ENCODE measurements around the gene SMIM24.

SMIM24 gene

GRCh38 chr19:3475449-3475848 lies 4.9 kb downstream of the SMIM24 start:
- H3K4me3 Mint-ChIP-seq = no peak overlapping the region
- no peaks in the 10 kb centered on the region for H3K27me3 Mint-ChIP-seq
- no peaks in the 10 kb centered on the region for H3K9me3 Mint-ChIP-seq (ENCODE audit: low read depth)
- peaks cover 14% of the 10 kb centered on the region for H3K4me1 Mint-ChIP-seq (ENCODE audit: low read depth)
- H3K27ac Mint-ChIP-seq = no peak overlapping the region
- H3K36me3 Mint-ChIP-seq = no peaks in the 10 kb centered on the region

GRCh38 chr19:3474614-3475013 lies 5.7 kb downstream of the SMIM24 start:
- H3K9me3 Mint-ChIP-seq (ENCODE audit: low read depth) = no peaks in the 10 kb centered on the region
- peaks cover 14% of the 10 kb centered on the region for H3K4me1 Mint-ChIP-seq (ENCODE audit: low read depth)
- H3K27ac Mint-ChIP-seq = no peak overlapping the region
- no peaks in the 10 kb centered on the region for H3K36me3 Mint-ChIP-seq
- H3K4me3 Mint-ChIP-seq = no peak overlapping the region
- no peaks in the 10 kb centered on the region for H3K27me3 Mint-ChIP-seq

- H3K4me1 Mint-ChIP-seq (ENCODE audit: low read depth) = peaks cover 11% of the 10 kb centered on the region
- no peaks in the 10 kb centered on the region for H3K9me3 Mint-ChIP-seq (ENCODE audit: low read depth)
- H3K27ac Mint-ChIP-seq = no peak overlapping the region
- no peaks in the 10 kb centered on the region for H3K36me3 Mint-ChIP-seq
- H3K4me3 Mint-ChIP-seq = no peak overlapping the region
- no peaks in the 10 kb centered on the region for H3K27me3 Mint-ChIP-seq
Observed at GRCh38 chr19:3474010-3474409, 6.3 kb downstream of the SMIM24 start.

- Mint-ChIP-seq H3K27ac (no peak overlapping the region), H3K4me1 (ENCODE audit: low read depth) (peaks cover 2% of the 10 kb centered on the region), H3K4me3 (no peak overlapping the region), H3K9me3 (ENCODE audit: low read depth) (no peaks in the 10 kb centered on the region), H3K27me3 (no peaks in the 10 kb centered on the region), H3K36me3 (no peaks in the 10 kb centered on the region)
Observed at GRCh38 chr19:3471954-3472655, 8.2 kb downstream of the SMIM24 start.

- Mint-ChIP-seq H3K4me3 (no peak overlapping the region), H3K36me3 (no peaks in the 10 kb centered on the region), H3K27me3 (no peaks in the 10 kb centered on the region), H3K27ac (no peak overlapping the region), H3K9me3 (ENCODE audit: low read depth) (no peaks in the 10 kb centered on the region), H3K4me1 (ENCODE audit: low read depth) (peaks cover 2% of the 10 kb centered on the region)
Observed at GRCh38 chr19:3470500-3471128, 9.7 kb downstream of the SMIM24 start.

- no peak overlapping the region for H3K27ac Mint-ChIP-seq
- no peaks in the 10 kb centered on the region for H3K36me3 Mint-ChIP-seq
- H3K4me1 Mint-ChIP-seq (ENCODE audit: low read depth) = peaks cover 2% of the 10 kb centered on the region
- no peaks in the 10 kb centered on the region for H3K9me3 Mint-ChIP-seq (ENCODE audit: low read depth)
- no peak overlapping the region for H3K4me3 Mint-ChIP-seq
- H3K27me3 Mint-ChIP-seq = no peaks in the 10 kb centered on the region
Observed at GRCh38 chr19:3469638-3470499, 10.5 kb downstream of the SMIM24 start.

- no peak overlapping the region for H3K27ac Mint-ChIP-seq
- no peaks in the 10 kb centered on the region for H3K36me3 Mint-ChIP-seq
- peaks cover 2% of the 10 kb centered on the region for H3K4me1 Mint-ChIP-seq (ENCODE audit: low read depth)
- H3K27me3 Mint-ChIP-seq = no peaks in the 10 kb centered on the region
- H3K4me3 Mint-ChIP-seq = no peak overlapping the region
- no peaks in the 10 kb centered on the region for H3K9me3 Mint-ChIP-seq (ENCODE audit: low read depth)
Observed at GRCh38 chr19:3468211-3468610, 12.1 kb downstream of the SMIM24 start.

GRCh38 chr19:3467437-3468198 lies 12.7 kb downstream of the SMIM24 start:
- Mint-ChIP-seq H3K27me3 (no peaks in the 10 kb centered on the region), H3K4me3 (no peak overlapping the region), H3K27ac (no peak overlapping the region), H3K36me3 (no peaks in the 10 kb centered on the region), H3K9me3 (ENCODE audit: low read depth) (no peaks in the 10 kb centered on the region), H3K4me1 (ENCODE audit: low read depth) (peaks cover 2% of the 10 kb centered on the region)

- H3K27me3 Mint-ChIP-seq = no peaks in the 10 kb centered on the region
- no peaks in the 10 kb centered on the region for H3K9me3 Mint-ChIP-seq (ENCODE audit: low read depth)
- H3K4me1 Mint-ChIP-seq (ENCODE audit: low read depth) = peaks cover 2% of the 10 kb centered on the region
- H3K36me3 Mint-ChIP-seq = no peaks in the 10 kb centered on the region
- no peak overlapping the region for H3K27ac Mint-ChIP-seq
- H3K4me3 Mint-ChIP-seq = no peak overlapping the region
Observed at GRCh38 chr19:3466635-3467034, 13.7 kb downstream of the SMIM24 start.

- Mint-ChIP-seq H3K36me3 (no peaks in the 10 kb centered on the region), H3K9me3 (ENCODE audit: low read depth) (no peaks in the 10 kb centered on the region), H3K27me3 (no peaks in the 10 kb centered on the region), H3K4me1 (ENCODE audit: low read depth) (peaks cover 1% of the 10 kb centered on the region), H3K4me3 (no peak overlapping the region), H3K27ac (no peak overlapping the region)
Observed at GRCh38 chr19:3465552-3465951, 14.8 kb downstream of the SMIM24 start.

GRCh38 chr19:3464587-3465235 lies 15.6 kb downstream of the SMIM24 start:
- H3K4me1 Mint-ChIP-seq (ENCODE audit: low read depth) = no peaks in the 10 kb centered on the region
- H3K9me3 Mint-ChIP-seq (ENCODE audit: low read depth) = no peaks in the 10 kb centered on the region
- H3K4me3 Mint-ChIP-seq = no peak overlapping the region
- H3K27ac Mint-ChIP-seq = no peak overlapping the region
- no peaks in the 10 kb centered on the region for H3K27me3 Mint-ChIP-seq
- H3K36me3 Mint-ChIP-seq = no peaks in the 10 kb centered on the region

GRCh38 chr19:3463714-3464586 lies 16.4 kb downstream of the SMIM24 start:
- Mint-ChIP-seq H3K27ac (no peak overlapping the region), H3K4me1 (ENCODE audit: low read depth) (no peaks in the 10 kb centered on the region), H3K27me3 (no peaks in the 10 kb centered on the region), H3K36me3 (no peaks in the 10 kb centered on the region), H3K9me3 (ENCODE audit: low read depth) (no peaks in the 10 kb centered on the region), H3K4me3 (no peak overlapping the region)

- no peaks in the 10 kb centered on the region for H3K9me3 Mint-ChIP-seq (ENCODE audit: low read depth)
- no peaks in the 10 kb centered on the region for H3K27me3 Mint-ChIP-seq
- H3K27ac Mint-ChIP-seq = no peak overlapping the region
- H3K4me3 Mint-ChIP-seq = no peak overlapping the region
- H3K36me3 Mint-ChIP-seq = no peaks in the 10 kb centered on the region
- H3K4me1 Mint-ChIP-seq (ENCODE audit: low read depth) = no peaks in the 10 kb centered on the region
Observed at GRCh38 chr19:3462991-3463713, 17.2 kb downstream of the SMIM24 start.
